A549 (cell line): ENCODE results near the gene CSGALNACT2.

Experiments used
- BHLHE40 ChIP-seq: IDR thresholded peaks from 2 replicates; pipeline ENCODE4 v1.6.1; 2012; ENCODE audit warnings: low read depth, low read length, inconsistent platforms
- CTCF ChIP-seq: fragments of >200 bp; sonication (Bioruptor Twin); formaldehyde crosslinking; IDR thresholded peaks from 3 replicates; pipeline ENCODE4 v1.5.1; 2016
- EP300 ChIP-seq, 2 experiments: fragments of >200 bp; sonication (Bioruptor Twin); formaldehyde crosslinking; IDR thresholded peaks; 2 replicates in 1 of 2; 3 replicates in 1 of 2; pipeline ENCODE4 v1.6.1; 2016 to 2017
- ESRRA ChIP-seq: fragments of 150-350 bp; IDR thresholded peaks from 2 replicates; pipeline ENCODE4 v1.6.1; 2014; ENCODE audit warnings: mild to moderate bottlenecking, low read length, borderline replicate concordance
- FOSB ChIP-seq: fragments of 250-450 bp; sonication (Bioruptor Pico); IDR thresholded peaks from 2 replicates; pipeline ENCODE4 v1.5.0; 2020; ENCODE audit warnings: mild to moderate bottlenecking, moderate library complexity
- FOXS1 ChIP-seq: fragments of 250-450 bp; sonication (Bioruptor Pico); IDR thresholded peaks from 2 replicates; pipeline ENCODE4 v1.5.0; 2020; ENCODE audit warnings: mild to moderate bottlenecking, moderate library complexity
- JUN ChIP-seq, 2 experiments: fragments of >200 bp; sonication (Bioruptor Twin); formaldehyde crosslinking; IDR thresholded peaks; 2 replicates in 1 of 2; 3 replicates in 1 of 2; pipeline ENCODE4 v1.6.1; 2016 to 2017
- MAX ChIP-seq: IDR thresholded peaks from 2 replicates; pipeline ENCODE4 v1.6.1; 2012
- MYC ChIP-seq: IDR thresholded peaks from 2 replicates; pipeline ENCODE4 v1.6.1; 2012; ENCODE audit warnings: mild to moderate bottlenecking, inconsistent platforms, low read length, improper control_type of control experiment, borderline replicate concordance
- NFE2L2 ChIP-seq: fragments of 150-350 bp; conservative IDR thresholded peaks from 2 replicates; pipeline ENCODE4 v1.6.1; 2014; ENCODE audit warnings: low read length
- POLR2A ChIP-seq: IDR thresholded peaks from 2 replicates; pipeline ENCODE4 v1.6.1; 2012; ENCODE audit warnings: mild to moderate bottlenecking, low read length
- POLR2AphosphoS2 ChIP-seq: conservative IDR thresholded peaks from 2 replicates; pipeline ENCODE4 v1.6.1; 2012; ENCODE audit warnings: low read length, improper control_type of control experiment, inconsistent platforms
- REST ChIP-seq: fragments of 200-600 bp; sonication (generic); IDR thresholded peaks from 2 replicates; pipeline ENCODE4 v1.6.1; 2016; ENCODE audit warnings: antibody characterized with exemption, mild to moderate bottlenecking, moderate library complexity

- TF ChIP-seq CTCF, result no peak
- TF ChIP-seq BHLHE40, result no peak
- TF ChIP-seq FOSB (CRISPR knock-in tag), result no peak
- no peak for TF ChIP-seq EP300 (IDR thresholded peaks at IDR 0.05)
- TF ChIP-seq REST, result no peak
- no peak for TF ChIP-seq POLR2AphosphoS2
- TF ChIP-seq ESRRA, result no peak
- TF ChIP-seq POLR2A, result no peak
- TF ChIP-seq MAX, result no peak
- TF ChIP-seq MYC, result no peak
- TF ChIP-seq FOXS1 (CRISPR knock-in tag), result no peak
- TF ChIP-seq JUN (IDR thresholded peaks at IDR 0.05), result no peak
- no peak for TF ChIP-seq NFE2L2
Observed at GRCh38 chr10:43205681-43206390, 67.6 kb downstream of the CSGALNACT2 start.
